Measurements from ENCODE around the gene ST3GAL2. TPM values are rescaled to one million over a fixed set of nuclear protein-coding genes. Genes with fewer than 3 reads are reported as not detected.

Gene ST3GAL2
- total and polyA plus RNA-seq, 10 of the 15 experiments (the other 5 are each of a cell fraction or from before 2014, with no cell fraction given) = 0.95 to 61.7 (median 25.9) TPM

GRCh38 chr16:70380919-70381603 lies 57.8 kb downstream of the ST3GAL2 start (continued):
- TF ChIP-seq IKZF2 (IDR thresholded peaks at IDR 0.05) = no peak
- TF ChIP-seq PAX5 (IDR thresholded peaks at IDR 0.05; ENCODE audit: borderline replicate concordance, low read depth, low read length) = 0 out of 2 replicates have a peak, but pooled peaks have one; percentile 5
- no peak for TF ChIP-seq SREBF2 (IDR thresholded peaks at IDR 0.05; ENCODE audit: low read length)
- TF ChIP-seq NRF1 (conservative IDR thresholded peaks at IDR 0.05; ENCODE audit: low read depth, low read length) = no peak
- peak; percentile 87 for TF ChIP-seq PBX3 (IDR thresholded peaks at IDR 0.05; ENCODE audit: insufficient replicate concordance, low read depth, low read length)
- no peak for TF ChIP-seq ZBTB11 (CRISPR knock-in tag; IDR thresholded peaks at IDR 0.05)
- peak; percentile 68; the same call in 1 of the 2 replicates for TF ChIP-seq SMAD5 (IDR thresholded peaks at IDR 0.05; ENCODE audit: low read depth)
- TF ChIP-seq KDM1A (IDR thresholded peaks at IDR 0.05; ENCODE audit: borderline replicate concordance) = no peak
- peak; percentile 98 for TF ChIP-seq POLR2AphosphoS2 (IDR thresholded peaks at IDR 0.05; ENCODE audit: low read depth, low read length)
- no peak for TF ChIP-seq ZNF24 (IDR thresholded peaks at IDR 0.05)
- no peak for TF ChIP-seq EP300 (IDR thresholded peaks at IDR 0.05; ENCODE audit: borderline replicate concordance in 1 of 2, control insufficient read depth in 1 of 2, low read depth in 2 of 2, low read length in 2 of 2)
- TF ChIP-seq RAD51 (IDR thresholded peaks at IDR 0.05) = peak; percentile 81

Data from GM12878 (cell line).